GM20431 (cell line): ENCODE data around the gene ZNF443.
"Not testable (repeated sequence)": the region's sequence is repeated elsewhere in the genome, so short reads cannot be mapped to it uniquely, and the experiment has no call there.

Experiments used
- in situ Hi-C: fragments of 300-500 bp; cut with MseI, MboI; formaldehyde crosslinking; loops from one replicate; pipeline ENCODE4 v1.15.0; 2020; ENCODE audit warnings: low sequenced_read_pairs; ENCODE audit not compliant: unreplicated experiment

Gene ZNF443

GRCh38 chr19:12425236-12425887 is 15.5 kb downstream of the ZNF443 start:
- in situ Hi-C loops: no loop called here

- in situ Hi-C loops: not testable (repeated sequence)
Measured at GRCh38 chr19:12417273-12417672, 23.5 kb downstream of the ZNF443 start.

GRCh38 chr19:12411893-12412292 is 28.9 kb downstream of the ZNF443 start:
- in situ Hi-C loops: no loop called here

- in situ Hi-C loops: no loop called here
Measured at GRCh38 chr19:12400633-12401502, 40.0 kb downstream of the ZNF443 start, which contains the start of gene ZNF799. Gene ZNF799, minus strand, starts transcription at chr19:12401271. Its CDS starts 201 bp downstream, at chr19:12401070.

- in situ Hi-C loops: not testable (repeated sequence)
Measured at GRCh38 chr19:12399901-12400632, 40.8 kb downstream of the ZNF443 start.

- in situ Hi-C loops: not testable (repeated sequence)
Measured at GRCh38 chr19:12391148-12391547, 49.7 kb downstream of the ZNF443 start.

- in situ Hi-C loops: not testable (repeated sequence)
Measured at GRCh38 chr19:12386365-12386764, 54.5 kb downstream of the ZNF443 start.

- in situ Hi-C loops: no loop called here
Measured at GRCh38 chr19:12380444-12380737, 60.4 kb downstream of the ZNF443 start.

GRCh38 chr19:12379732-12380443 is 60.9 kb downstream of the ZNF443 start:
- in situ Hi-C loops: no loop called here
